HepG2 (cell line): ENCODE results near the gene DNASE2. TPM values are rescaled to one million over a fixed set of nuclear protein-coding genes. Genes with fewer than 3 reads are reported as not detected.

Experiments used
- ATAC-seq: fragments of 200-7000 bp; cut with Tn5 transposase; 3 replicates; pipeline ENCODE4 v1.9.1; 2020; ENCODE audit warnings: mild to moderate bottlenecking, moderate library complexity
- BruUV-seq: library from RNA; stranded (reverse); fragments of 400-500 nt; replicated peaks from 2 replicates; lab custom pipeline; 2021; lab: Mats Ljungman, UMichigan
- CTCF ChIA-PET: fragments of 300-600 bp; formaldehyde crosslinking; extraction: SDS; loops from one replicate; lab custom pipeline; 2021; ENCODE audit warnings: low total read pairs, inconsistent platforms, low intra/inter-chr PET ratio; lab: Yijun Ruan, JAX
- POLR2A ChIA-PET: fragments of 350-600 bp; sonication (Branson Sonifier 250); formaldehyde crosslinking; loops from one replicate; lab custom pipeline; 2020; ENCODE audit warnings: antibody characterized with exemption, inconsistent platforms; lab: Yijun Ruan, JAX
- DNase-seq: peaks from one replicate; pipeline ENCODE4 v3.0.0-alpha.2; 2015; ENCODE audit warnings: low spot score
- FAIRE-seq: peaks from 3 replicates; lab custom pipeline; 2011; peaks lifted over from hg19 to GRCh38; lab: Jason Lieb, UNC
- H2AFZ ChIP-seq: one replicate; pipeline ENCODE4 v1.6.1; 2011; ENCODE audit warnings: low read length, inconsistent platforms
- H3K27ac ChIP-seq: fragments of 300-600 bp; 3 replicates; pipeline ENCODE4 v1.8.0; 2011; ENCODE audit warnings: mixed run types, mild to moderate bottlenecking, mixed read lengths, low read length, inconsistent platforms; ENCODE audit not compliant: insufficient read depth; ENCODE audit errors: extremely low read length
- H3K27me3 ChIP-seq, 2 experiments: fragments of 200-600 bp in 1 of 2; 2 replicates in 1 of 2; 3 replicates in 1 of 2; pipeline versions ENCODE4 v1.6.0 to v1.8.0; 2011; ENCODE audit warnings: low read length in 2 of 2, mild to moderate bottlenecking in 2 of 2, moderate library complexity in 2 of 2, inconsistent platforms in 1 of 2; ENCODE audit not compliant: insufficient read depth in 2 of 2, control insufficient read depth in 1 of 2
- H3K36me3 ChIP-seq, 2 experiments: fragments of 200-600 bp in 1 of 2; replicated peaks in 1 of 2; 2 replicates in 1 of 2; 3 replicates in 1 of 2; pipeline versions ENCODE4 v1.5.1 to v1.8.0; 2011; ENCODE audit warnings: low read length in 2 of 2, inconsistent platforms in 1 of 2; ENCODE audit not compliant: insufficient read depth in 2 of 2, control insufficient read depth in 1 of 2
- H3K4me1 ChIP-seq: 2 replicates; pipeline ENCODE4 v1.5.1; 2012; ENCODE audit warnings: low read length, inconsistent platforms; ENCODE audit not compliant: insufficient read depth
- H3K4me2 ChIP-seq: 2 replicates; pipeline ENCODE4 v1.6.0; 2011; ENCODE audit warnings: low read depth, low read length, inconsistent platforms
- H3K4me3 ChIP-seq, 3 experiments: fragments of 200-600 bp in 1 of 3; sonication (generic), shearing (Covaris generic) in 1 of 3; replicated peaks in 1 of 3; 2 replicates each; pipeline ENCODE4 v1.5.1; 2011 to 2016; ENCODE audit warnings: low read length in 3 of 3, inconsistent platforms in 2 of 3, low read depth in 2 of 3, mild to moderate bottlenecking in 2 of 3, control low read depth in 1 of 3, mixed read lengths in 1 of 3; ENCODE audit not compliant: insufficient read depth in 1 of 3
- H3K79me2 ChIP-seq: one replicate; pipeline ENCODE4 v1.6.1; 2011; ENCODE audit warnings: low read length, inconsistent platforms; ENCODE audit not compliant: insufficient read depth
- H3K9ac ChIP-seq: 2 replicates; pipeline ENCODE4 v1.6.0; 2011; ENCODE audit warnings: mild to moderate bottlenecking, low read depth, low read length, inconsistent platforms; ENCODE audit not compliant: insufficient read depth
- H3K9me3 ChIP-seq: 2 replicates; pipeline ENCODE4 v1.5.1; 2012; ENCODE audit warnings: mild to moderate bottlenecking, low read length
- H4K20me1 ChIP-seq: 2 replicates; pipeline ENCODE4 v1.6.0; 2011; ENCODE audit warnings: inconsistent platforms, mild to moderate bottlenecking, low read length, moderate library complexity; ENCODE audit not compliant: insufficient read depth
- CERS6 ChIP-seq: sonication (generic); formaldehyde crosslinking; IDR thresholded peaks from 2 replicates; pipeline ENCODE4 v1.5.0; 2020; ENCODE audit warnings: missing genetic modification reagents
- POLR2AphosphoS2 ChIP-seq: IDR thresholded peaks from 2 replicates; pipeline ENCODE4 v1.6.1; 2011; ENCODE audit warnings: low read depth, low read length, improper control_type of control experiment
- TARDBP ChIP-seq: sonication (generic); formaldehyde crosslinking; IDR thresholded peaks from 2 replicates; pipeline ENCODE4 v1.8.0; 2022; ENCODE audit warnings: mild to moderate bottlenecking, missing genetic modification reagents
- ZNF264 ChIP-seq: sonication (generic); formaldehyde crosslinking; IDR thresholded peaks from 2 replicates; pipeline ENCODE4 v1.4.0; 2020; ENCODE audit warnings: missing genetic modification reagents
- WGBS: methylation state at CpG from one replicate; pipeline ENCODE4 v1.1.6; 2017; ENCODE audit warnings: low lambda C conversion rate; 5-methylcytosine and 5-hydroxymethylcytosine counted together
- in situ Hi-C: cut with HindIII; loops from 2 replicates; pipeline ENCODE4 v1.10.0; 2017; ENCODE audit warnings: low pct_unique_long_range_greater_than_20kb; ENCODE audit not compliant: extremely low pct_ligation_motif_present
- intact Hi-C: fragments of 100-400 bp; cut with micrococcal nuclease; formaldehyde crosslinking; loops from one replicate; pipeline ENCODE4 v1.10.0; 2022; ENCODE audit not compliant: unreplicated experiment
- polyA plus RNA-seq, 8 experiments: library from polyadenylated mRNA; depleted of rRNA in 3 of 8; stranded (reverse) in 7 of 8; unstranded in 1 of 8; fragments of >200 nt; fragmentation: Illumina TruSeq in 4 of 8; extraction: Trizol in 4 of 8; gene quantifications; 2 replicates each; pipeline versions ENCODE4 v1.2.1 to v1.2.3, GENCODE V29; 2011 to 2016; ENCODE audit warnings: low read depth in 4 of 8, missing spikeins in 1 of 8, mixed read lengths in 1 of 8; ENCODE audit not compliant: insufficient read depth in 1 of 8
- total RNA-seq, 5 experiments: library from RNA; depleted of rRNA; stranded (reverse); fragments of >200 nt; fragmentation: Illumina TruSeq; extraction: Trizol; gene quantifications; 2 replicates each; pipeline ENCODE4 v1.2.3, GENCODE V29; 2016; ENCODE audit warnings: low read depth in 1 of 5
- TF ChIP-seq, protein P1 (sequence below): sonication (generic); formaldehyde crosslinking; IDR thresholded peaks from 2 replicates; pipeline ENCODE4 v1.5.1; 2020; ENCODE audit warnings: missing genetic modification reagents, mild to moderate bottlenecking, borderline replicate concordance

The DNASE2 gene
- total and polyA plus RNA-seq, 2 of the 13 experiments (the other 11 are each of a cell fraction or from before 2014, with no cell fraction given): 7.5 to 16.2 TPM

DNA sequence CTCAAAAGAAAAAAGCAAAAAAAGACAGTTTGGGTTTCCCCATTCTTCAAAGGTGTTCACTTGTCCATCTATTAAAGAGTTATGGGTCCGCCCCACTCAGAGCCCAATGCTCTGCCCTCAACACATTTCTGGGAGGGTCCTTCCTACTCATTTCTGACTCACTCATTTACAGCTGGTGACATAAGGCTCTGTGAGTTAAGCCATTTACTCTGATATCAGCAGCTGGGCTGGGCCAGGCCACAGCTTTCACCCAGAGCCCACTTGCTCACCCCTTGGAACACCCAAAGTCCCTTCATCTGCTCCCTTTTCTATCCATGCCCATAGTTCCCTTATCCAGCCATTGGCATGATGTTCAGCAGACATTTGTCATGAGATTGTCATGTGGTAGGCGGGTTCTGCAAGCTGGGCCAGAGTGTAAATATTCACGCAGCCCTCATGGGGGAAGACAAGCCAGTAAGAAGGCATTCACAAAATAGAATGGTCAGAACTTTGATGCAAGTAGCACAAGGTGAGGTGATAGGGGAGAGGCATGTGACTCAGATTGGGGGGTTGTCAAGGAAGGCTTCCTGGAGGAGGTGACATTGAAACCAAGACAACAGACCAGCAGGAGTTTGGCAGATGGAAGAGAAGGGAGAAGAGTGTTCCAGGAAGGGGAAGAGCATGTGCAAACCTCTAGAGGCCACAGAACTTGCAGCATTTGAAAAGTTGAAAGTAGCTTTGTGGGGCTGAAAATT is 37.1 kb downstream of the DNASE2 start:
- no peaks in the 10 kb centered on the region for H3K9me3 ChIP-seq
- H3K79me2 ChIP-seq: no peaks in the 10 kb centered on the region
- no peak for DNase-seq
- H2AFZ ChIP-seq: no peak overlapping the region
- no peak overlapping the region for H3K4me2 ChIP-seq
- ChIA-PET CTCF (no interaction called here), POLR2A (no interaction called here)
- 83% methylated on average over 3 of the region's 3 CpGs for WGBS
- TF ChIP-seq CERS6 (CRISPR knock-in tag): no peak
- TF ChIP-seq, protein P1, sequence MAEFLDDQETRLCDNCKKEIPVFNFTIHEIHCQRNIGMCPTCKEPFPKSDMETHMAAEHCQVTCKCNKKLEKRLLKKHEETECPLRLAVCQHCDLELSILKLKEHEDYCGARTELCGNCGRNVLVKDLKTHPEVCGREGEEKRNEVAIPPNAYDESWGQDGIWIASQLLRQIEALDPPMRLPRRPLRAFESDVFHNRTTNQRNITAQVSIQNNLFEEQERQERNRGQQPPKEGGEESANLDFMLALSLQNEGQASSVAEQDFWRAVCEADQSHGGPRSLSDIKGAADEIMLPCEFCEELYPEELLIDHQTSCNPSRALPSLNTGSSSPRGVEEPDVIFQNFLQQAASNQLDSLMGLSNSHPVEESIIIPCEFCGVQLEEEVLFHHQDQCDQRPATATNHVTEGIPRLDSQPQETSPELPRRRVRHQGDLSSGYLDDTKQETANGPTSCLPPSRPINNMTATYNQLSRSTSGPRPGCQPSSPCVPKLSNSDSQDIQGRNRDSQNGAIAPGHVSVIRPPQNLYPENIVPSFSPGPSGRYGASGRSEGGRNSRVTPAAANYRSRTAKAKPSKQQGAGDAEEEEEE (CRISPR knock-in tag): no peak
- TF ChIP-seq TARDBP (CRISPR knock-in tag): no peak
- no peak for TF ChIP-seq POLR2AphosphoS2
- no peak for TF ChIP-seq ZNF264 (CRISPR knock-in tag)
- FAIRE-seq: no peak
- intact Hi-C loops (no loop called here), in situ Hi-C loops (no loop called here)
- H3K27ac ChIP-seq: no peak overlapping the region
- no peaks in the 10 kb centered on the region for H3K36me3 ChIP-seq
- H4K20me1 ChIP-seq: no peaks in the 10 kb centered on the region
- no peak for ATAC-seq
- no peaks in the 10 kb centered on the region for H3K27me3 ChIP-seq
- no peak overlapping the region for H3K9ac ChIP-seq
- H3K4me1 ChIP-seq: peaks cover 7% of the 10 kb centered on the region
- no peak overlapping the region for H3K4me3 ChIP-seq
- BruUV-seq: no TSS peak
